ENCODE results near the gene RNASE7. TPM values are rescaled to one million over a fixed set of nuclear protein-coding genes. Genes with fewer than 3 reads are reported as not detected.

RNASE7 gene
- total and polyA plus RNA-seq, 2 donors from 2014 or later = not detected

DNA sequence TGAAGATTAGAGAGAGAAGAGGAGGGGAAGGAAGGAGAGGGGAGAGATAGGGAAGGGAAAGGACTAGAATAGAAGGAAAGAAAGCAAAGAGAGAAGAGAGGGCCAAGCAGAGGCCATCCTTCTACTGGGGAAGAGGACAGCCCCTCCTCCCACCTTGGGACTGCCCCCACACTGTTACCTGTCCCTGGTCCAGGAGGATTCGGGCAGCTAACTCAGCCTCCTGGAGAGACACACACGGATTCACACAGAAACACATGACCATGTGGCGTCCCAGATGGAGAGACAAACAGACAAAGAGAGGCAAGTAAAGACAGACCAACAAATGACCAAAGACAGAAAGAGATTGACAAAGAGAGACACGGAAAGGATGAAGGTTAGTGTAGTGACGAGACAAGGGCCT, 19.5 kb upstream of the RNASE7 start:
- Histone ChIP-seq H3K27ac (ENCODE audit: low read depth in 2 of 2, low read length in 2 of 2) (peak overlapping the region in 1 of 2 donors; percentile 24), H3K9me3 (ENCODE audit: control insufficient read depth in 2 of 3, insufficient read depth in 1 of 3, low read length in 3 of 3) (no peaks in the 10 kb centered on the region), H3K36me3 (ENCODE audit: control insufficient read depth in 2 of 3, insufficient read depth in 3 of 3, low read length in 3 of 3) (peaks cover 0 to 19% (median 16%) of the 10 kb centered on the region in 3 donors), H3K4me1 (ENCODE audit: control insufficient read depth in 2 of 3, insufficient read depth in 2 of 3, low read depth in 1 of 3, low read length in 3 of 3) (peaks cover 0 to 8% (median 5%) of the 10 kb centered on the region in 3 donors), H3K9ac (ENCODE audit: low read length in 3 of 3) (no peak overlapping the region), H3K27me3 (ENCODE audit: control insufficient read depth, insufficient read depth, low read length) (no peaks in the 10 kb centered on the region), H3K4me3 (ENCODE audit: low read length in 3 of 3) (peak overlapping the region in 2 of 3 donors; percentile 67 to 68)
- DNase-seq (no peak), FAIRE-seq (no peak)
- intact Hi-C loops (cut with DNase I) = no loop called here
- TF ChIP-seq, protein P1, sequence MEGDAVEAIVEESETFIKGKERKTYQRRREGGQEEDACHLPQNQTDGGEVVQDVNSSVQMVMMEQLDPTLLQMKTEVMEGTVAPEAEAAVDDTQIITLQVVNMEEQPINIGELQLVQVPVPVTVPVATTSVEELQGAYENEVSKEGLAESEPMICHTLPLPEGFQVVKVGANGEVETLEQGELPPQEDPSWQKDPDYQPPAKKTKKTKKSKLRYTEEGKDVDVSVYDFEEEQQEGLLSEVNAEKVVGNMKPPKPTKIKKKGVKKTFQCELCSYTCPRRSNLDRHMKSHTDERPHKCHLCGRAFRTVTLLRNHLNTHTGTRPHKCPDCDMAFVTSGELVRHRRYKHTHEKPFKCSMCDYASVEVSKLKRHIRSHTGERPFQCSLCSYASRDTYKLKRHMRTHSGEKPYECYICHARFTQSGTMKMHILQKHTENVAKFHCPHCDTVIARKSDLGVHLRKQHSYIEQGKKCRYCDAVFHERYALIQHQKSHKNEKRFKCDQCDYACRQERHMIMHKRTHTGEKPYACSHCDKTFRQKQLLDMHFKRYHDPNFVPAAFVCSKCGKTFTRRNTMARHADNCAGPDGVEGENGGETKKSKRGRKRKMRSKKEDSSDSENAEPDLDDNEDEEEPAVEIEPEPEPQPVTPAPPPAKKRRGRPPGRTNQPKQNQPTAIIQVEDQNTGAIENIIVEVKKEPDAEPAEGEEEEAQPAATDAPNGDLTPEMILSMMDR (IDR thresholded peaks at IDR 0.05; ENCODE audit: borderline replicate concordance, extremely low read depth, insufficient read depth) = no peak

- no peak for FAIRE-seq
- Histone ChIP-seq H3K9ac (ENCODE audit: low read length in 3 of 3) (peak overlapping the region in 1 of 3 donors; percentile 60), H3K27me3 (ENCODE audit: control insufficient read depth, insufficient read depth, low read length) (no peaks in the 10 kb centered on the region), H3K27ac (ENCODE audit: low read depth in 2 of 2, low read length in 2 of 2) (peak overlapping the region; percentile 43 to 83), H3K36me3 (ENCODE audit: control insufficient read depth in 2 of 3, insufficient read depth in 3 of 3, low read length in 3 of 3) (peaks cover 0 to 16% (median 14%) of the 10 kb centered on the region in 3 donors), H3K4me1 (ENCODE audit: control insufficient read depth in 2 of 3, insufficient read depth in 2 of 3, low read depth in 1 of 3, low read length in 3 of 3) (peaks cover 0 to 8% (median 5%) of the 10 kb centered on the region in 3 donors), H3K4me3 (ENCODE audit: low read length in 3 of 3) (peak overlapping the region in 2 of 3 donors; percentile 67 to 68), H3K9me3 (ENCODE audit: control insufficient read depth in 2 of 3, insufficient read depth in 1 of 3, low read length in 3 of 3) (no peaks in the 10 kb centered on the region)
- TF ChIP-seq, protein P1 (IDR thresholded peaks at IDR 0.05; ENCODE audit: borderline replicate concordance, extremely low read depth, insufficient read depth) = no peak
- no peak for DNase-seq
- intact Hi-C loops (cut with DNase I) = no loop called here
Measured at GRCh38 chr14:21023174-21023573, 19.0 kb upstream of the RNASE7 start.

- Histone ChIP-seq H3K9me3 (ENCODE audit: control insufficient read depth in 2 of 3, insufficient read depth in 1 of 3, low read length in 3 of 3) (no peaks in the 10 kb centered on the region), H3K27ac (ENCODE audit: low read depth in 2 of 2, low read length in 2 of 2) (peak overlapping the region; percentile 43 to 83), H3K4me3 (ENCODE audit: low read length in 3 of 3) (peak overlapping the region; percentile 59 to 68 (median 67)), H3K9ac (ENCODE audit: low read length in 3 of 3) (peak overlapping the region in 2 of 3 donors; percentile 27 to 60), H3K36me3 (ENCODE audit: control insufficient read depth in 2 of 3, insufficient read depth in 3 of 3, low read length in 3 of 3) (peaks cover 0 to 10% (median 8%) of the 10 kb centered on the region in 3 donors), H3K4me1 (ENCODE audit: control insufficient read depth in 2 of 3, insufficient read depth in 2 of 3, low read depth in 1 of 3, low read length in 3 of 3) (peaks cover 0 to 8% (median 5%) of the 10 kb centered on the region in 3 donors), H3K27me3 (ENCODE audit: control insufficient read depth, insufficient read depth, low read length) (no peaks in the 10 kb centered on the region)
- TF ChIP-seq, protein P1 (IDR thresholded peaks at IDR 0.05; ENCODE audit: borderline replicate concordance, extremely low read depth, insufficient read depth) = no peak
- DNase-seq (peak in 2 of 5 donors; percentile 24 to 57), FAIRE-seq (no peak)
- intact Hi-C loops (cut with DNase I) = no loop called here
Measured at GRCh38 chr14:21023817-21024584, 18.2 kb upstream of the RNASE7 start.
